ENCODE measurements around the gene TRDMT1. TPM values are rescaled to one million over a fixed set of nuclear protein-coding genes. Genes with fewer than 3 reads are reported as not detected.
A peak's percentile ranks its signal among the peaks of the same experiment; 100 is the strongest.

TRDMT1 gene
- total RNA-seq, 2 donors from 2014 or later, result 10.6 to 15.6 TPM

- ATAC-seq (no peak), DNase-seq (no peak)
- peaks cover 6% of the 10 kb centered on the region for H3K4me1 Mint-ChIP-seq
- H3K27me3 Mint-ChIP-seq, result no peaks in the 10 kb centered on the region
- no peak overlapping the region for H3K4me3 Mint-ChIP-seq
- peaks cover 4% of the 10 kb centered on the region for H3K36me3 Mint-ChIP-seq (ENCODE audit: low read depth)
- no peak overlapping the region for H3K27ac Mint-ChIP-seq
- H3K9me3 ChIP-seq (ENCODE audit: control insufficient read depth, low read length, poor library complexity, severe bottlenecking), result no peaks in the 10 kb centered on the region
These were observed 56.7 kb downstream of the TRDMT1 start for GRCh38 chr10:17144757-17145156.

GRCh38 chr10:17144032-17144431 lies 57.4 kb downstream of the TRDMT1 start:
- H3K9me3 ChIP-seq (ENCODE audit: control insufficient read depth, low read length, poor library complexity, severe bottlenecking), result no peaks in the 10 kb centered on the region
- Mint-ChIP-seq H3K27me3 (no peaks in the 10 kb centered on the region), H3K36me3 (ENCODE audit: low read depth) (peaks cover 4% of the 10 kb centered on the region), H3K27ac (no peak overlapping the region), H3K4me1 (peaks cover 6% of the 10 kb centered on the region), H3K4me3 (no peak overlapping the region)
- ATAC-seq, result no peak
- no peak for DNase-seq

- no peaks in the 10 kb centered on the region for H3K9me3 ChIP-seq (ENCODE audit: control insufficient read depth, low read length, poor library complexity, severe bottlenecking)
- no peaks in the 10 kb centered on the region for H3K27me3 Mint-ChIP-seq
- peaks cover 4% of the 10 kb centered on the region for H3K36me3 Mint-ChIP-seq (ENCODE audit: low read depth)
- peaks cover 6% of the 10 kb centered on the region for H3K4me1 Mint-ChIP-seq
- ATAC-seq (no peak), DNase-seq (no peak)
- no peak overlapping the region for H3K4me3 Mint-ChIP-seq
- H3K27ac Mint-ChIP-seq, result peak overlapping the region; percentile 19
These were observed 58.3 kb downstream of the TRDMT1 start for GRCh38 chr10:17143055-17143690.

GRCh38 chr10:17141504-17142229 lies 59.8 kb downstream of the TRDMT1 start:
- H3K36me3 Mint-ChIP-seq (ENCODE audit: low read depth), result no peaks in the 10 kb centered on the region
- no peaks in the 10 kb centered on the region for H3K27me3 Mint-ChIP-seq
- ATAC-seq (no peak), DNase-seq (no peak)
- H3K4me3 Mint-ChIP-seq, result no peak overlapping the region
- H3K9me3 ChIP-seq (ENCODE audit: control insufficient read depth, low read length, poor library complexity, severe bottlenecking), result no peaks in the 10 kb centered on the region
- no peak overlapping the region for H3K27ac Mint-ChIP-seq
- H3K4me1 Mint-ChIP-seq, result peaks cover 6% of the 10 kb centered on the region

- Mint-ChIP-seq H3K4me1 (peaks cover 8% of the 10 kb centered on the region), H3K27me3 (no peaks in the 10 kb centered on the region), H3K4me3 (no peak overlapping the region), H3K36me3 (ENCODE audit: low read depth) (no peaks in the 10 kb centered on the region), H3K27ac (no peak overlapping the region)
- DNase-seq (no peak), ATAC-seq (no peak)
- no peaks in the 10 kb centered on the region for H3K9me3 ChIP-seq (ENCODE audit: control insufficient read depth, low read length, poor library complexity, severe bottlenecking)
These were observed 61.1 kb downstream of the TRDMT1 start for GRCh38 chr10:17140386-17140761.

- peaks cover 2% of the 10 kb centered on the region for H3K4me1 Mint-ChIP-seq
- peaks cover under 1% of the 10 kb centered on the region for H3K27me3 Mint-ChIP-seq
- DNase-seq (no peak), ATAC-seq (no peak)
- H3K27ac Mint-ChIP-seq, result no peak overlapping the region
- no peaks in the 10 kb centered on the region for H3K36me3 Mint-ChIP-seq (ENCODE audit: low read depth)
- H3K4me3 Mint-ChIP-seq, result no peak overlapping the region
- H3K9me3 ChIP-seq (ENCODE audit: control insufficient read depth, low read length, poor library complexity, severe bottlenecking), result no peaks in the 10 kb centered on the region
These were observed 62.9 kb downstream of the TRDMT1 start for GRCh38 chr10:17138460-17139042.

- DNase-seq (no peak), ATAC-seq (no peak)
- H3K36me3 Mint-ChIP-seq (ENCODE audit: low read depth), result no peaks in the 10 kb centered on the region
- H3K27me3 Mint-ChIP-seq, result peaks cover 12% of the 10 kb centered on the region
- H3K9me3 ChIP-seq (ENCODE audit: control insufficient read depth, low read length, poor library complexity, severe bottlenecking), result no peaks in the 10 kb centered on the region
- no peak overlapping the region for H3K27ac Mint-ChIP-seq
- H3K4me1 Mint-ChIP-seq, result peaks cover 4% of the 10 kb centered on the region
- no peak overlapping the region for H3K4me3 Mint-ChIP-seq
These were observed 66.7 kb downstream of the TRDMT1 start for GRCh38 chr10:17134737-17135260.

- H3K4me3 Mint-ChIP-seq, result no peak overlapping the region
- H3K9me3 ChIP-seq (ENCODE audit: control insufficient read depth, low read length, poor library complexity, severe bottlenecking), result no peaks in the 10 kb centered on the region
- no peak overlapping the region for H3K27ac Mint-ChIP-seq
- DNase-seq, result no peak
- H3K27me3 Mint-ChIP-seq, result peaks cover 12% of the 10 kb centered on the region
- no peak for ATAC-seq
- H3K4me1 Mint-ChIP-seq, result peaks cover 4% of the 10 kb centered on the region
- H3K36me3 Mint-ChIP-seq (ENCODE audit: low read depth), result no peaks in the 10 kb centered on the region
These were observed 67.2 kb downstream of the TRDMT1 start for GRCh38 chr10:17134282-17134681.

- ATAC-seq (no peak), DNase-seq (no peak)
- Mint-ChIP-seq H3K27me3 (peaks cover 12% of the 10 kb centered on the region), H3K4me3 (no peak within 1 kb of the TSS), H3K36me3 (ENCODE audit: low read depth) (no peaks in the 10 kb centered on the region), H3K4me1 (peaks cover 8% of the 10 kb centered on the region), H3K27ac (no peak within 1 kb of the TSS)
- H3K9me3 ChIP-seq (ENCODE audit: control insufficient read depth, low read length, poor library complexity, severe bottlenecking), result no peaks in the 10 kb centered on the region
These were observed 71.7 kb downstream of the TRDMT1 start, which contains the start of gene CUBN for GRCh38 chr10:17129741-17130140. Gene CUBN, minus strand, starts transcription at chr10:17129811. Its CDS starts 46 bp downstream, at chr10:17129765.

GRCh38 chr10:17128261-17128660 lies 73.2 kb downstream of the TRDMT1 start:
- Mint-ChIP-seq H3K27ac (peak overlapping the region; percentile 79), H3K4me3 (no peak overlapping the region), H3K4me1 (peaks cover 6% of the 10 kb centered on the region), H3K36me3 (ENCODE audit: low read depth) (no peaks in the 10 kb centered on the region), H3K27me3 (peaks cover 8% of the 10 kb centered on the region)
- H3K9me3 ChIP-seq (ENCODE audit: control insufficient read depth, low read length, poor library complexity, severe bottlenecking), result no peaks in the 10 kb centered on the region
- DNase-seq (no peak), ATAC-seq (no peak)

GRCh38 chr10:17126327-17126726 lies 75.1 kb downstream of the TRDMT1 start:
- DNase-seq (no peak), ATAC-seq (no peak)
- Mint-ChIP-seq H3K36me3 (ENCODE audit: low read depth) (peaks cover 2% of the 10 kb centered on the region), H3K4me3 (no peak overlapping the region), H3K4me1 (peaks cover 6% of the 10 kb centered on the region), H3K27ac (peak overlapping the region; percentile 79), H3K27me3 (no peaks in the 10 kb centered on the region)
- no peaks in the 10 kb centered on the region for H3K9me3 ChIP-seq (ENCODE audit: control insufficient read depth, low read length, poor library complexity, severe bottlenecking)

- no peaks in the 10 kb centered on the region for H3K9me3 ChIP-seq (ENCODE audit: control insufficient read depth, low read length, poor library complexity, severe bottlenecking)
- no peak for ATAC-seq
- H3K27ac Mint-ChIP-seq, result peak overlapping the region; percentile 10
- H3K4me1 Mint-ChIP-seq, result peaks cover 6% of the 10 kb centered on the region
- H3K27me3 Mint-ChIP-seq, result no peaks in the 10 kb centered on the region
- DNase-seq, result no peak
- peaks cover 6% of the 10 kb centered on the region for H3K36me3 Mint-ChIP-seq (ENCODE audit: low read depth)
- no peak overlapping the region for H3K4me3 Mint-ChIP-seq
These were observed 76.1 kb downstream of the TRDMT1 start for GRCh38 chr10:17125206-17125893.

GRCh38 chr10:17123961-17124360 lies 77.5 kb downstream of the TRDMT1 start:
- H3K27me3 Mint-ChIP-seq, result no peaks in the 10 kb centered on the region
- H3K36me3 Mint-ChIP-seq (ENCODE audit: low read depth), result peaks cover 6% of the 10 kb centered on the region
- H3K27ac Mint-ChIP-seq, result peak overlapping the region; percentile 51
- H3K4me1 Mint-ChIP-seq, result peaks cover 9% of the 10 kb centered on the region
- ATAC-seq, result no peak
- no peak for DNase-seq
- H3K4me3 Mint-ChIP-seq, result no peak overlapping the region
- no peaks in the 10 kb centered on the region for H3K9me3 ChIP-seq (ENCODE audit: control insufficient read depth, low read length, poor library complexity, severe bottlenecking)
